Thyroid gland (tissue), 4 donors: ENCODE data around the gene KRTAP4-3.

Experiments
- CTCF ChIP-seq, 6 experiments: fragments of 200-600 bp in 3 of 6; fragments of 450-650 bp in 3 of 6; sonication (generic) in 3 of 6; IDR thresholded peaks; one replicate each; pipeline ENCODE4 v1.5.1; 2016 to 2019; ENCODE audit warnings: antibody characterized with exemption in 6 of 6, mild to moderate bottlenecking in 2 of 6, inconsistent platforms in 1 of 6, moderate library complexity in 1 of 6
- POLR2A ChIP-seq, 2 donors: fragments of 450-650 bp; IDR thresholded peaks; one replicate each; pipeline ENCODE4 v1.6.1; 2017; ENCODE audit warnings: antibody characterized with exemption in 2 of 2, mild to moderate bottlenecking in 2 of 2, moderate library complexity in 1 of 2

DNA sequence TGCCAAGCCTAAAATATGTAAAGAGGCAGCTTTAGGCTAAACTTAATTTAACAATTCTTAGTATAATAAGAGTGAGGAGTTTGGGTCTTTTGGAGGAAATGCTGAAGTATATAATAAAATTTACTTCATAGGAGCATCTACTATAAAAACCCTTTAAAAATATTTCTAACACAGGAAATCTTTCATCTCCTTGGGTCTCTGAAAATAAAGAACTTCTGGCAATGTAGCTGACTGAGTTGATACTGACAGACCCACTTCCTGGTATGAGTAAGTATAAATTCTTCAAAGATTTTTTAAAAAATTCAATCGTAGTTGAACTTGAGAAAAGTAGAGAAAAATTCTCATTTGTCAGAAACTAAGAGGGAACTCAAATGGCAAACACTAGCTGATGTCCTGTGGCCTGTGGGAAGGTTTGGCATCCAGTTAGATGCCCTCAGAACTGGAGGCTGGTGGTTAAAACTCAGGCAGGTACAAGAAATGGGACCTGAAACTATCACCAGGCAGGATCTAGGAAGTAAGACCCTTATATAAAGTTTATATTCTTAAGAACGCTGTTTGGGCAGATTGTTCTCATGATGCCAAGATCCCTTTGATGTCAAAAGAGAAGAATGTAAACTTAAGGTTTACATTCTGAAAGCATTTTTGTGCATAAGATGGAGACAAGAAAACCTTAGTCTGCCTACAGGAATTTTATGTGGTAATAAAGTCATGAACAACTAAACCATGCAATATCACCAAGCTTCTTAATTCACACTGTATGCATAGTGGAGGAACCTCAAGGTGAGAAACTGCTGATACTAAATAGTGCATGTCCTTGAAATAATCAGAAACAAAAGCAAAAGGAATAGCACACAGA lies 33.9 kb downstream of the KRTAP4-3 start:
- TF ChIP-seq CTCF (IDR thresholded peaks at IDR 0.05) (no peak), POLR2A (IDR thresholded peaks at IDR 0.05) (no peak)
